Measurements from ENCODE around the gene MS4A10. TPM values are rescaled to one million over a fixed set of nuclear protein-coding genes. Genes with fewer than 3 reads are reported as not detected.

The MS4A10 gene
- total and polyA plus RNA-seq, 9 of the 15 experiments (the other 6 are each of a cell fraction or from before 2014, with no cell fraction given) = not detected

DNA sequence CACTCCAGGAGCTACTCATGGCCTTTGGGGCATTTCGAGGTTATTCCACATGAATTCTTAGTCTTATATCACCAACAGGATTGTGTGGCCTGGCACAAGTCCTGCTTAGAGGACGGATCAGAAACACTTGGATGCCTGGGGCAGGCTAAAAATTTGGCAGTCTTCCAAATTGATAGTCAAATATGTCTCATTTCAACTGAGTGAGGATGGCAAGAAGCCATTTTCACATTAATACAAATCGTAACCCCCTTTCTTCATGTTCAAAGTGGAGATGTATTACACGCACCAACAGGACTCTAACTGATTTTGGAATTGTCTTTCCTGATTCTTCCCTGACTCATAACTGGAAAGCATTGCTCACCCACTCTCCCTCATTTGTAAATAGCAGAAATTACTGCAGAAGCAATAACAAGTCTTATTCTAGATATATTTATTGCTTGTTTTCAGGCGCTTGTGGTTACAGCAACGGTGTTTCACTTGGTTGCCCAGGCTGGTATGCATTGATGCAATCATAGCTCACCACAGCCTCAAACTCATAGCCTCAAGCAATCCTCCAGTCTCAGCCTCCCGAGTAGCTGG lies 46.5 kb downstream of the MS4A10 start:
- ChIA-PET POLR2A (interaction anchor here (0.6 to 1.4 kb wide), 7 partner anchors 10 to 74 kb away, joined by 3 to 5 read pairs (median 4); partner anchors contain the start of gene CCDC86), CTCF (ENCODE audit: low intra/inter-chr PET ratio) (interaction anchor here (0.6 to 4.4 kb wide), 8 partner anchors 56 to 551 kb away, joined by 4 to 59 read pairs (median 7); no protein-coding TSS in a partner anchor)
- peaks cover 10 to 38% of the 10 kb centered on the region in 2 experiments; a peak in 4 of 5 replicates for H3K27me3 ChIP-seq (ENCODE audit: control insufficient read depth in 2 of 2, insufficient read depth in 2 of 2, low read length in 2 of 2)
- BruUV-seq (replicated peaks) = no TSS peak
- no peak overlapping the region for H3K27ac ChIP-seq (ENCODE audit: extremely low read depth, low read depth, low read length)
- H4K20me1 ChIP-seq (replicated peaks; ENCODE audit: control insufficient read depth, insufficient read depth, low read length) = peaks cover 10% of the 10 kb centered on the region; the same call in 1 of the 2 replicates
- peaks cover 0 to 2% of the 10 kb centered on the region in 2 experiments; a peak in 2 of 5 replicates for H3K4me1 ChIP-seq (replicated peaks in 1 of 2; ENCODE audit: control insufficient read depth in 2 of 2, insufficient read depth in 2 of 2, low read length in 2 of 2)
- no peak overlapping the region for H3K9ac ChIP-seq (ENCODE audit: insufficient read depth in 1 of 2, low read depth in 2 of 2, low read length in 2 of 2)
- no peak for FAIRE-seq
- H3K9me3 ChIP-seq (replicated peaks; ENCODE audit: control insufficient read depth, insufficient read depth, low read depth, low read length) = no peaks in the 10 kb centered on the region
- H3K36me3 ChIP-seq (ENCODE audit: control insufficient read depth, insufficient read depth, low read length) = no peaks in the 10 kb centered on the region
- WGBS (ENCODE audit: insufficient coverage, low coverage, missing lambda C conversion rate) = 19% methylated on average over 7 of the region's 7 CpGs
- no peak overlapping the region for H3K4me3 ChIP-seq
- no peak for DNase-seq (ENCODE audit: extremely low read depth in 1 of 4, low spot score in 3 of 4)
- in situ Hi-C loops (cut with MboI) (no loop called here), intact Hi-C loops (cut with micrococcal nuclease) (loop anchor here (1.0 to 5.0 kb wide), 6 partner anchors 56 to 355 kb away; no protein-coding TSS in a partner anchor)
- TF ChIP-seq ETV5 (CRISPR knock-in tag; IDR thresholded peaks at IDR 0.05; ENCODE audit: low read depth) (no peak), NFIC (IDR thresholded peaks at IDR 0.05) (peak; percentile 57; the same call in 1 of the 2 replicates), GTF2A2 (tag; IDR thresholded peaks at IDR 0.05) (no peak), KLF10 (CRISPR knock-in tag; IDR thresholded peaks at IDR 0.05) (no peak), POLR3A (IDR thresholded peaks at IDR 0.05; ENCODE audit: borderline replicate concordance, extremely low read depth, insufficient read depth, insufficient read length) (no peak)
- H3K79me2 ChIP-seq (ENCODE audit: control insufficient read depth, insufficient read depth, low read length) = no peaks in the 10 kb centered on the region
- ATAC-seq = no peak
- no peaks in the 10 kb centered on the region for H3K9me1 ChIP-seq (ENCODE audit: control insufficient read depth, insufficient read depth, low read length)
- no peak overlapping the region for H2AFZ ChIP-seq (ENCODE audit: low read depth, low read length)
- no peak overlapping the region for H3K4me2 ChIP-seq (ENCODE audit: insufficient read depth, low read length)
